GM18507 (cell line): ENCODE results near the gene SUN3.
A peak's percentile ranks its signal among the peaks of the same experiment; 100 is the strongest.
"Not testable (repeated sequence)": the region's sequence is repeated elsewhere in the genome, so short reads cannot be mapped to it uniquely, and the experiment has no call there.

Source experiments
- DNase-seq: peaks from one replicate; pipeline ENCODE4 v3.0.0; 2011; ENCODE audit warnings: low read depth; ENCODE audit not compliant: insufficient read length; ENCODE audit errors: extremely low spot score
- FAIRE-seq: peaks from 2 replicates; lab custom pipeline; 2011; peaks lifted over from hg19 to GRCh38; lab: Jason Lieb, UNC

The SUN3 gene

DNA sequence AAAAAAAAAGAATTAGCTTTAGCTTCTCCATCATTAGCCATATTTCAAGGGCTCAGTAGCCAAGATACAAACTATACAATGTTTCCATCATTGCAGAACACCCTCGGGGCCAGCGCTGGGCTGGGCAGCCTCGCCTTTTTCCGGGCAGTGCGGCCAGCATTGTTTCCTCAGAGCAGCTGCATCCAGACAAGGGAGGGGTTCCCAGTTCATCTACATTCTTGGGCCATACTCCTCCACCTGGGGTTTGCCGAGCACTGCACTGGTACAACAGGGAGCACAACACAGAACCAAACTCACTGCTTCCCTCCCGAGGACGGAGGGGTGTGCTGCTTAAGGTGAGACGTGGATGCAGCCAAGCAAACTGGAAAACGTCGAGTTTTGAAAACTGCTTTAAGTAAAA lies 78.2 kb downstream of the SUN3 start:
- FAIRE-seq (no peak), DNase-seq (no peak)

DNA sequence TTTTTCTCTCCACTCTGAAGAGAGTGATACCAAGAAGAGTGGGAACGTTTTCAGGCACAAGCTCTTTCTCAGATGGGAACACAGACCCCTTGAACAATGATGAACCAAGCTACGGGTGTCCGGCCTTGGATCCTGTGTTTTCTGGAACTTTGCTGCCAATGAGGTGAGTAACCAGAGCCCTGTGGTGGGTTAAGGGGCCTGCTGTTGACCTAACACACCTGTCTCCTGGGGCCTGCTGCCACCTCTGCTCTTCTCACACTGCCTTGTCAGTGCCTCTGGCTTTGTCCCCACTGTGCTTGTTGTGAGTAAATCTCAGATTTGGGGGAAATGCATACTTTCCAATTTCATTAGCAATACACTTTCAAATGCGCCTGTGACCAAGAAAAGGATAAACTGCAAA lies 79.2 kb downstream of the SUN3 start:
- no peak for FAIRE-seq

DNA sequence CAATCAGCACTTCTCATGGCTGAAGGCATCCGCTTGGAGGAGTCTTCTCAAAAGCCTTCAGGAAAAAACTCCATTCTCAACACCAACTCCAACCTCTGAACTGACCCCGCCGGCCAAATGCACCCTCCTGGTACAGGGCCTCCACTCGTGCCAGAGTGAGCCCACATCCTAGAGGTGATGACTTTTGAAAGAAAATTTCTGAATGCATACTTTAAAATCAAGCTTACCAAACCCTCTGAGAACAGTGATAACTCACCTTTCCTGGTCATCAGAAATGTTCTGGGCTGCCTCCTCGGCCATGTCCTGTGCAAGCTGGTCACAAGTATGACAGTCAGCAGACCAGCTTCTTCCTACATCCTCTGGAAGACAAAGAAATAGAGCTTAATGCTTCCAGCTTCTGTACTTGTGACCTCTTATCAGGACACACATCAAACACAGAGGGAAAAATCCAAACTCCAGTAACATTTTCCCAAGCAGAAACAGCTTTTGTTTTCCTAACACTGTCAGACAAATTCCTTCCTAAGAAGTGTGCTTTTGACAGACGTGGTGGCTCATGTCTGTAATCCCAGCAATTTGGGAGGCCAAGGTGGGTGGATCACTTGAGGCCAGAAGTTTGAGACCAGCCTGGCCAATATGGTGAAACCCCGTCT lies 80.6 kb downstream of the SUN3 start, which contains the start of gene PKD1L1:
PKD1L1 (minus strand) TSS at position 326 of the 650 bp plus-strand sequence; CDS start at position 300, 26 bp downstream.
- FAIRE-seq (no peak), DNase-seq (no peak)

More for the DNA sequence above, 79.2 kb downstream of the SUN3 start:
- no peak for DNase-seq

DNA sequence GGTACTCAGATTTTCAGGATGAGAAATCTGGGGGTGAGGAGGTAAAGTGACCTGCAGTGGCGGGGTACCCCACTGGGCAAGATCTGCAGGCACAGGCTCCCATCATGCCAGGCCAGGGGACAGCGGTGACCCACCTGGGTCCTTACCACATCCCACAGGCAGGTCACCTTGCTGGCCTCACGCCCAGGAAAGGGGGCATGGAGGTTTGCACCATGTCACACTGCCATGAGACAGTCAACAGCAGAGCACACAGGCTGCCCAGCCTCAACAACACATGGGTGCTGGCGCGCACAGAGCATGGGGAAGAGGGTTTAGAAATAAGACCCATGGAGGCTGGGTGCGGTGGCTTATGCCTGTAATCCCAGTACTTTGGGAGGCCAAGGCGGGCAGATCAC lies 81.6 kb downstream of the SUN3 start:
- DNase-seq (no peak), FAIRE-seq (no peak)

DNA sequence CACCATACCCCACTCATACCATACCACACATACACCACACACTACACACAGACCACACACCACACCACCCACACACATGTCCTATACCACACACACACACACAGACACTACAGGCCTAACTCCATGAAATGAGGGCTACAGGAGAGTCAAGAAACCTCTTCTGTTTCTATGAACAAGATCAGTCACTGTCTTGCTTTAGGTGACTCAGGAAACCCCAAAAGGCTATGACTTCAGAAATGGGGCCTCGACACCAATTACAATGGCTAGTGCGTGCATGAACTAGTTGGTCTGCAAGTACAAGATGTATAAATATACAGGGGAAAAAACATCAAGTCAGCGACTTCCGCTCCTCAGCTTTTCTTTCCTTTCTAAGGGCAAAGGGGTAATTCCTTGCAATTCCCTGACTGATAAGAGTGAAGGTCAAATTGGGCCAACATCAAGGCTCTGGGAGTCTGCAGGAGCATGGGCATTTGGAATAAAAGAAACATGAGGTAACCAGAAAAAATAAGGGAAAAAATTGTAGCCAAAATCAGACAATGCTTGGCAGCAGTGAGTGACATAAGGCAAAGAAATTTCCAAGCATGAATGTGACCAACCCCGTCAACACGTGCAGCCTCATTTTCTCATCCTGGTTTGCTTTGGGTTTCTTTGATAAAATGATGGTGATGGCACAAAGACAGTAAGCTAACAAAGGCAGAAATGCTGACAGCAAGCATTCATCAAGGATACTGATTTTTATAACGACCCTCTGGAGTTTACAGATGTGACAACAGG lies 82.1 kb downstream of the SUN3 start:
- DNase-seq: no peak
- no peak for FAIRE-seq

DNA sequence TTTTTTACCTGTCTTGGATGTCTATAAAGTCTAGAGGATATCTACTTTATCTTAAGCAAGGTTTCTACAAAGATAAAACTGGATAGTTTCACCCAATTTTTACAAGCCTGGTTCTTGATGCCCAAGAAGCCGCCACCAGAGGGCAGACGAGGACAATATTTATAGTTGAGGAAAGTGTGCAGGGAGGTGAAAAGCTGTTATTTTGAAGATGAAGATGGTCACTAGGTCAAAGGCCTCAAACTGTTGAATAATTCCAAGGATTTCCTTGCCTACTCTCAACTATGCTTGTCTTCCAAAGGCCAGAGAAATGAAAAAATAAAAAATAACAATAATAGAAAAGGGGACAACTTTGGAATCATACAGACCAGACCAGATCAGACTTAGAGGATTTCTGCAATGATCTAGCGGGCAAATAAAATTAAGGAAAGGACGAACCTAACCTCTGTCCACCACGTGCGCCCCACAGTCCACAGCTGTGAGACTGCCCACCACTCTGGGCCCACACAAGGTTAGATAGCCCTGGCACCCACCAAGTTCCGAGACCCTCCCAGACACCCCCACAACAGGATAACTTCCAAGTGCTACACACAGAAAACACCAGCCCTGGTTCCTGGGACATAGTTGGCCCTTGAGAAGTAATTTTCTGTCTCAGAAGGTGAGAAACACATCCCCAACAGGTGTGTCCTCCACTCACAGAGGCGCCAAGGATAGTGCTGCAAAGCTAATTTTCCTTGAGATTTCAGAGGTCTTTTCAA lies 83.5 kb downstream of the SUN3 start:
- FAIRE-seq (peak; percentile 78), DNase-seq (no peak)

DNA sequence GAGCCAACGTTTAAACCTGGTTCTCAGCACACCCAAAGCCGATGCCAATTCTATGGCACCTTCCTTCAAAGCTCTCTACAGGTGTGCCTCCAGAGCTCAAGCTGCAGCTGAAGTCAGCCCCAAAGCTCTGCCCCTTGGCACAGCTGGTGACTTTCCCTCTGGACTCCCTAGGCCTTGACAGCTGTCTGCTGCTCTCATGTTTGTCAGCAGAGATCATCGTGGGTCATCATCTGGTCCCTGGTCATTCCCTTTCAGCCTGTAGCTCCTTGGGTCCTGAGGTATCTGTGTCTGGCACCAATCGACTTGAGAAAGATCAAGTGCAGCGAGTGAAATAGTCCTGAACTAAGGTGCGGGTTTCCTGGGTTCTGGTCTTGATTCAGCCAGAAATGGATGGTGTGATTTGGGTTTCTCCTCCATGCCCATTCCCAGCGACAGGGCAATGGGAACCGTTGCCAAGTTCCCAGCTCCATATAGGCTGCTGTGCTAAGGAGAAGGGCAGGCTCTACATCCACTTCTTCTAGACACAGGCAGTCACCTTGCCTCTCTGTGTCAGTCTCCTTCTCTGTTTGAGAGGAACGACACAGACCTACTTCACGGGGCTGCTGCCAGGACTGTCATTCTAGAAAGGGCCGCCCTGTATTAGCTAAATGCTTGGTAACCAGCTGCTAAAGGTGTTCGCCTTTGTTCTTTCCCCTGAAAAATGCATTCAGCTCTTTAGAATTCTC lies 84.2 kb downstream of the SUN3 start:
- DNase-seq (no peak), FAIRE-seq (no peak)

DNA sequence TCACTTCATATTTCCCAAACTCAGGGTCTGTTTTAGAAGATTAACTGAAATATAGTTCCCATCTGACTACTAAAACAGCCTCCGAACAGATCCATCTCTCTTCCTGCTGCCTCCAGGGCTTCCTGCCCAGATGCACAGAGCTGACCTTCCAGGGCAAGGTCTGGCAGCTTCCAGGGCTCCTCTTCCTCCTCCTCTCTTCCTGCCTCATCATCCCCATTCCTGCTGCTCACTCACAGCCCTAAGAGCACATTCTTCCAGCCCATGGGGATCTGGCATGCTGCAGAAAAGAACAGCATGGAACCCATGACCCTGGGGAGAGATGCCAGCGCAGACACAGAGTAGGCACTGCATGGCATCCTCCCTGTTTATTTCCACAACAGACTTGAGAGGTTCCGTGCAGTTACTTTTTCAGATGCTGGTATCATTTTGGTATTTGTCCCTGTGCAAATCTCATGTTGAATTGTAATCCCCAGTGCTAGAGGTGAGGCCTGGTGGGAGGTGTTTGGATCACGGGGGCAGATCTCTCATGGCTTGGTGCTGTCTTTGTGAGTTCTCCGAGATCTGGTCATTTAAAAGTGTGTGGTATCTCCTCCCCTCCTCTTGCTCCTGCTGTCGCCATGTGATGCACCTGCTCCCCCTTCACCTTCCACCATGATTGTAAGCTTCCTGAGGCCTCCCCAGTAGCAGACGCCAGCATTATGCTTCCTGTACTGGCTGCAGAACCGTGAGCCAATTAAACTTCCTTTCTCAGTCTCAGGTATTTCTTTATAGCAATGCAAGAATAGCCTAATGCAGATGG lies 85.0 kb downstream of the SUN3 start:
- FAIRE-seq: no peak
- no peak for DNase-seq

DNA sequence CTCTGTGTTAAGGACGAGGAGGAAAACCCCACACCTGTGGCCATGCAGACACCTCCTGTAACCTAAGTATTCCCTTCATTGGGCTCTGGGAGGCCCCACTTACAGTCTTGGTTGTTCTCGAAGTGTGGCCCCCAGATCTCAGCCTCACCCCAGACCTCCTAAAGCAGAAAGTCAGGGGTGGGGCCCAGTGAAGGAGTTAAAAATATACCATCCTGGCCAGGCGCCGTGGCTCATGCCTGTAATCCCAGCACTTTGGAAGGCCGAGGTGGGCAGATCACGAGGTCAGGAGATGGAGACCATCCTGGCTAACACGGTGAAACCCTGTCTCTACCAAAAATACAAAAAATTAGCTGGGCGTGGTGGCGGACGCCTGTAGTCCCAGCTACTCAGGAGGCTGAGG lies 86.3 kb downstream of the SUN3 start:
- FAIRE-seq, DNase-seq: not testable (repeated sequence)

DNA sequence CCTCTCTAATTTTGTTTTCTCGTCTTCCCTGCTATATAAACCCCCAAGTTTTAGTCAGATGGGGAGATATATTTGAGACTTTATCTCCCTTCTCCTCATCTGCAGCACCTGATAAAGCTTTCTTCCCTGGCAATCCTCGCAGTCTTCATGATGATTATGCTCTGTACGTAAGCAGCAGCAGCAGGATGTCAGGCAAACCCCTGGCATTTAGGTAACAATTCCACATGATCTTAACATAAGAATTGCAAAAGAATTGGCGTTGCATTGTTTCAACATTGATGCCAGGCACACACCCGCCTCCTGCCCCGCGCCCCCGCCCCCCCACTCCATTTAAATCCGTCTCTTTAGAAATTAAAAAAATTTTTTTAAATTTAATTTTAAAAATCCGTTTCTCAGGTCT lies 86.8 kb downstream of the SUN3 start:
- DNase-seq (no peak), FAIRE-seq (no peak)

DNA sequence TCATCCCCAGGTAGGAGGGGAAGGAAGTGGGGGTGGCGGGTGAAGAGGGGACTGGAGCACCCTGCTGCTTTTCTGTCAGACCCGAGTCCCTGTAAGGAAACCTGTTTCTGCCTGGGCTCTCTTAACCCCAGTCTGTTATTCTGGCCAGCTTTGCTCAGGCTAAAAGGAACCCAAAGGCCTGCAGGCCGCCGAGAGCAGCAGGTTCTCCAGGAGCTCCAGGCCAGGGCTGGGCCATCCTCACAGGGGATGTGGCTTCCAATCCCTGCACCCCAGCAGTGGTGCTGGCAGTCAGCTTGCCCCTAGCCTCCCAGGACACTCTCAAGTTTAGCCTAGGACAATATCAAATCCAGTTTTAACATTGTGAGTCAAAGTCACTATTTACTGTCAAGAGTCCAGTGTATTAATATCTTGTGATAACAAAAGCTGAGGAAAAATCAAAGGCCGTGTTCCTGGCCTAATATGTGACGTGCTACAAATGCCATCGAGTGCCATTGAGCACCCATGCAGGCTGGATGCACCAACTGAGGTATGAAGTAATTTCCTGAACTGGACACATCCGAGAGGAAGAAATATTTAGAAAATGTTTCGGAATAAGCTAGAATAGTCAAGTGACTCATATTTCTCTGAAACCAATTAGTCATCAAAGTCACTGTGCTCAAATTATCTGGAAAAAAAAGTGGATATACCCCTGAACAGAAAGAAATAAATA lies 87.6 kb downstream of the SUN3 start:
- no peak for DNase-seq
- FAIRE-seq: no peak

DNA sequence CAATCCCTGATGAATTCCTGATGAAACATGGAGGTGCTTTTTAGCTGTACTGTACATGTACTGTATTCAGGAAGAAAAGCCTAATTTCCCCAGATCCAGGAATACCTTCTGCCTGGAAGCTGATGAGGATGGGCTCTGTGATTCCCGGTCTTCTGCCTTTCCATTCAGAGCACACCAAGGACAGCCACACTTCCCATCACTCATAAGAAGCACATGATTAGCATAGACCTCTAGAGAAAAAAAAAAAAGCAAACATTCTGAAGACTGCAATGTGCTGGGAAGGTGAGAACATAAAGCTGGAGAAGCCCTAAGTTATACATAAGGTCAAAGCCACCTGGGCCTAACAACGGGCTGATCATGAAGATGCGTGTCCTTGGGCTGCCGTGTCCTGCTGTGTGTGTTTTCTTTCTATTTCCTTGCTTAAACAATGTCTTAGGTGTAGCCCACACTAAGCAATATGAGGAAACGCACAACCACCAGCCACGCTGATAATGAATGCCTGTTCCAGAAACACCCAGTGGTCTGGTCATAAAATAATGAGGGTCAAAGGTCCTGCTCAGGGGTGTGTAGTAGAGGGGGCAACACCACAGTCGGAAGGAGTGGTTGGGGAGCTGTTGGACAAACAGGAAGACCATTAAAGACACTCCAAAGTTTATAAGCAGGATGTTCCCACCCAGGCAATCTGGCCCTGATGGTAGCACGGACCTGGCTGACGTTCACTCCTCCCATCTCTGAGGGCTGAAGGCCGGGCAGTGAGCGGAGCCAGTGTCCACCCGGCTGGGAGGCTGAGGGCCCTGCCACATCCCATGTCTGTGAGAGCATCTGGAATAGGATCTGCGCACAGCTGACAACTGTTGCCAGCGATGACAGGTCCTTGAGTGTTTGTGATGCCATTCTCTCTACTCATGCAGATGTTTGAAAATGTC lies 88.6 kb downstream of the SUN3 start:
- FAIRE-seq: no peak
- DNase-seq: no peak

DNA sequence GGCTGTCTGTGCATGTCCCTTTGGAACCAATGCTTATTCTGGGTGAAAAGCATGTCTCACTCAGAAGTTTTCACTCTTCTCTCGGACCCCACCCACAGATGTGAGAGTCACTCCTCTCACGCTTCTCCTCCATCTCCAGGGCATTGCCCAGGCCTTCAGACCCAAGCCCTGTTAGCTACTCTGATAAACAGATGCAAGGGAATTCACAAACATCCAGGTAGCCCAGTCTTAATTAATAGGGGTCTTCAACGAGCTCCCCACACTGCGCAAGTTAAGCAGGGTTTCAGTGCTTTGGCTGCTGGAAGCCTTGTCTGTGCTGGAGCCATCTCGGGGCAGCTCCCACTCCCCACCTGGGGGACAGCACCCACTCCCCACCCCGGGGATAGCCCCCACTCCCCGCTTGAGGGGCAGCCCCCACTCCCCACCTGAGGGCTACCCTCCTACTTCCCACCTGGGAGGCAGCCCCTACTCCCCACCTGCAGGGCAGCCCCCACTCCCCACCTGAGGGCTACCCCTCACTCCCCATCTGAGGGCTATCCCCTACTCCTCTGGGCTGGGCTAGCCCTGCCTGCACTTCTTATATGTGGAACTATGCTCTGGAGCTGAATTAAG lies 89.4 kb downstream of the SUN3 start:
- no peak for FAIRE-seq
- no peak for DNase-seq

DNA sequence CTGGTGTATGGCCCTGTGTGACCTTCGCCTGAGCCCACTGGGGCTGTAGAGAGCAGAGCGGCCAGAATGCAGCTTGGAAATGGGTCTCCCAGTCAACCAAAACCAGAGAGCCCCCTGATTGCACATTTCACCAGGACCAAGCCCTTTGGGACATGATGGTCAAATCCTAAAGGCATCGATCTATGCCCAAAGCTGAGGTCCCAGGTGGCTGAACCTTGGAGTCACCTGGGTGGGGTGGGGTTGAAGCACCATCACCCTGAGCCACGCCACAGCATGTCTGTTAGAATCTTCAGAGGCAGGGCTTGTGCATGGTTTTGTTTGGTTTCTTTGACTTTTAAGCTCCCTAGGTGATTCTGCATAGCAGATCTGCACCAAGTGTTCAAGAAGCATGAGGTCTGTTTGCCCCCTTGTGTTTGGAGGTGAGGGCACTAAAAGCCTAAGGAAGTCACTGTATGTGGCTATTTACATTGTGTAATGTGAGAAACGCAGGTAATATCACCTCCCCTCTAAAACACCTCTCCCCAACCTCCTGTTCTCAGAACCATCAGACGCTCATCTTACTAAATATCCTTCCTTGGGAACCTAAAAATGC lies 90.2 kb downstream of the SUN3 start:
- no peak for FAIRE-seq

DNA sequence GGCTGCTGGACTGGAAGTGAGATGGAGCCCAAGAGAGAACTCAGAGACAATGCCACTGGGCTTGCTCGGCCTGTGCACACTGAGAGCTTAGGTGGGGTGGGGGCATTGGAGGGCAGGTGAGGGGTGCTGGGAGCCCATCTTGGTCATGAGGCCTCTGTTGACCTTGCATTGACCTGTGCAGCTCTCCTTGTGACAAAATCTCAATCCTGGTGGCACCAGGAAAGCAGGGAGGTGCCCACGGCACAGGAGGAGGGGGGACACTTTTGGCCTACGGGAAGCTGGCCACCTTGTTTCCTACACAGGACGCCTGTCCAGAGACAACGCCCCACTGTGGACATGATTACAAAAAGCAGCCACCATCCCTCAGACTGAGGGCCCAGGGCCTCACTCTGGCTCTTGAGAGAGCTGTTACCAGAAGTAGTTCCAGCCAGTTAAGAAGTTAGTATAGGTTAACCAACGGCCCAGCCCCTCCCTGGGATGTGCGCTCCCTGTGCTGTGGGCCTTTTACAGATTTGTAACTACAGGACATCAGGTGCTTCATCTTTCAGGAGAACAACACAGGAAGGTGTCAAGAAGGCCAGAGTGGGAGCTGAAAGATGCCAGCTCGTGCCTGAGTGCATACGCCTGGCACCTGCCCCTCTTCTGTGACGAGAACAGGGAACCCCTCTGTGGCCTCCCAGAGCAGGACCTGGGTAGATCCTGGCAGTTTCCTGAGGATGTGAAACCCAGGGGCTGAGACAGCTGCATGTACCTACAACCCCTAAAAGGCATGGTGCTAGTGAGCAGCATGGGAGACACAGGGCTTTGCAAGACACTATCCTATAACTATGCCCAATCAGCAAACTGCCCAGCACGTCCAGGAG lies 91.0 kb downstream of the SUN3 start:
- FAIRE-seq: peak; percentile 89
- peak; percentile 8 for DNase-seq

More for the DNA sequence above, 90.2 kb downstream of the SUN3 start:
- no peak for DNase-seq
